HEK293 (cell line): Measurements from ENCODE around the gene MYLK4.
A peak's percentile ranks its signal among the peaks of the same experiment; 100 is the strongest.

Experiments used
- CTCF ChIA-PET: fragments of 350-600 bp; formaldehyde crosslinking; extraction: SDS; loops from one replicate; lab custom pipeline; 2021; ENCODE audit warnings: antibody characterized with exemption; lab: Yijun Ruan, JAX
- POLR2A ChIA-PET: fragments of 300-600 bp; formaldehyde crosslinking; extraction: SDS; loops from one replicate; lab custom pipeline; 2020; ENCODE audit warnings: antibody characterized with exemption, inconsistent platforms; lab: Yijun Ruan, JAX
- H3K27ac ChIP-seq: fragments of 200-500 bp; sonication (Bioruptor generic); 2 replicates; pipeline ENCODE4 v1.5.1; 2014; ENCODE audit warnings: low read depth, low read length, control low read depth, inconsistent platforms; ENCODE audit errors: extremely low read depth
- H3K36me3 ChIP-seq, 2 experiments: fragments of 200-500 bp in 1 of 2; sonication (Bioruptor generic) in 1 of 2; 1 replicate in 1 of 2; 2 replicates in 1 of 2; pipeline ENCODE4 v1.5.1; 2014 to 2017; ENCODE audit warnings: inconsistent platforms in 2 of 2, low read length in 2 of 2; ENCODE audit not compliant: control insufficient read depth in 2 of 2, insufficient read depth in 1 of 2
- H3K4me1 ChIP-seq: fragments of 200-500 bp; sonication (Bioruptor generic); 2 replicates; pipeline ENCODE4 v1.5.1; 2014; ENCODE audit warnings: mild to moderate bottlenecking, low read length, inconsistent platforms; ENCODE audit not compliant: control insufficient read depth, insufficient read depth
- H3K4me3 ChIP-seq: 2 replicates; pipeline ENCODE4 v1.5.1; 2011; ENCODE audit warnings: low read depth, mild to moderate bottlenecking, control low read depth, low read length, moderate library complexity
- H3K9me3 ChIP-seq: fragments of 200-500 bp; sonication (Bioruptor generic); 2 replicates; pipeline ENCODE4 v1.5.1; 2014; ENCODE audit warnings: low read depth, low read length, inconsistent platforms; ENCODE audit not compliant: control insufficient read depth, insufficient read depth
- EGR2 ChIP-seq: fragments of 450-650 bp; formaldehyde crosslinking; IDR thresholded peaks from 2 replicates; pipeline ENCODE4 v1.5.1; 2016; ENCODE audit warnings: low read depth, missing biosample characterization, missing genetic modification characterization
- FEZF1 ChIP-seq: fragments of 450-650 bp; formaldehyde crosslinking; IDR thresholded peaks from 2 replicates; pipeline ENCODE4 v1.5.1; 2016; ENCODE audit warnings: missing biosample characterization, missing genetic modification characterization
- HOXC10 ChIP-seq: sonication (generic); formaldehyde crosslinking; IDR thresholded peaks from 2 replicates; pipeline ENCODE4 v1.8.1; 2023; ENCODE audit warnings: mild to moderate bottlenecking, missing genetic modification reagents
- MYNN ChIP-seq: fragments of 450-650 bp; formaldehyde crosslinking; IDR thresholded peaks from 2 replicates; pipeline ENCODE4 v1.5.1; 2016; ENCODE audit warnings: missing biosample characterization, missing genetic modification characterization, borderline replicate concordance
- SCRT2 ChIP-seq: fragments of 450-650 bp; formaldehyde crosslinking; IDR thresholded peaks from 2 replicates; pipeline ENCODE4 v1.5.1; 2016; ENCODE audit warnings: missing biosample characterization, missing genetic modification characterization
- WT1 ChIP-seq: fragments of 450-650 bp; formaldehyde crosslinking; IDR thresholded peaks from 2 replicates; pipeline ENCODE4 v1.5.1; 2016; ENCODE audit warnings: missing biosample characterization, missing genetic modification characterization
- ZFHX2 ChIP-seq: fragments of 450-650 bp; formaldehyde crosslinking; conservative IDR thresholded peaks from 2 replicates; pipeline ENCODE4 v1.5.1; 2016; ENCODE audit warnings: missing biosample characterization, missing genetic modification characterization
- ZNF292 ChIP-seq: fragments of 450-650 bp; formaldehyde crosslinking; IDR thresholded peaks from 2 replicates; pipeline ENCODE4 v1.5.1; 2016; ENCODE audit warnings: low read depth, missing biosample characterization, missing genetic modification characterization, borderline replicate concordance
- ZNF341 ChIP-seq: fragments of 450-650 bp; formaldehyde crosslinking; IDR thresholded peaks from 2 replicates; pipeline ENCODE4; 2016; ENCODE audit warnings: low read depth, missing biosample characterization, missing genetic modification characterization
- ZNF521 ChIP-seq: fragments of 450-650 bp; formaldehyde crosslinking; IDR thresholded peaks from 2 replicates; pipeline ENCODE4 v1.5.1; 2017; ENCODE audit warnings: missing biosample characterization, mild to moderate bottlenecking, missing genetic modification characterization
- ZNF558 ChIP-seq: fragments of 450-650 bp; formaldehyde crosslinking; IDR thresholded peaks from 2 replicates; pipeline ENCODE4 v1.5.1; 2016; ENCODE audit warnings: missing biosample characterization, missing genetic modification characterization
- ZNF777 ChIP-seq: fragments of 450-650 bp; formaldehyde crosslinking; IDR thresholded peaks from 2 replicates; pipeline ENCODE4 v1.5.1; 2017; ENCODE audit warnings: missing biosample characterization, missing genetic modification characterization, borderline replicate concordance
- TF ChIP-seq, protein P1 (sequence below): fragments of 450-650 bp; formaldehyde crosslinking; IDR thresholded peaks from 2 replicates; pipeline ENCODE4 v1.5.1; 2016; ENCODE audit warnings: missing biosample characterization, missing genetic modification characterization
- TF ChIP-seq, protein P2 (sequence below): fragments of 450-650 bp; IDR thresholded peaks from 2 replicates; pipeline ENCODE4 v1.5.1; 2018; ENCODE audit warnings: missing biosample characterization, missing genetic modification characterization
- TF ChIP-seq, protein P3 (sequence below): fragments of 450-650 bp; formaldehyde crosslinking; IDR thresholded peaks from 2 replicates; pipeline ENCODE4 v1.5.1; 2017; ENCODE audit warnings: missing biosample characterization, missing genetic modification characterization
- TF ChIP-seq, protein P4 (sequence below): fragments of 450-650 bp; formaldehyde crosslinking; conservative IDR thresholded peaks from 2 replicates; pipeline ENCODE4 v1.5.1; 2016; ENCODE audit warnings: low read depth, missing biosample characterization, missing genetic modification characterization
- TF ChIP-seq, protein P5 (sequence below): fragments of 450-650 bp; formaldehyde crosslinking; optimal IDR thresholded peaks from 2 replicates; pipeline ENCODE3; 2016; ENCODE audit warnings: missing biosample characterization, mild to moderate bottlenecking, missing genetic modification characterization
- TF ChIP-seq, protein P6 (sequence below): fragments of 450-650 bp; formaldehyde crosslinking; IDR thresholded peaks from 2 replicates; pipeline ENCODE4 v1.5.1; 2017; ENCODE audit warnings: missing biosample characterization, missing genetic modification characterization

MYLK4 gene

DNA sequence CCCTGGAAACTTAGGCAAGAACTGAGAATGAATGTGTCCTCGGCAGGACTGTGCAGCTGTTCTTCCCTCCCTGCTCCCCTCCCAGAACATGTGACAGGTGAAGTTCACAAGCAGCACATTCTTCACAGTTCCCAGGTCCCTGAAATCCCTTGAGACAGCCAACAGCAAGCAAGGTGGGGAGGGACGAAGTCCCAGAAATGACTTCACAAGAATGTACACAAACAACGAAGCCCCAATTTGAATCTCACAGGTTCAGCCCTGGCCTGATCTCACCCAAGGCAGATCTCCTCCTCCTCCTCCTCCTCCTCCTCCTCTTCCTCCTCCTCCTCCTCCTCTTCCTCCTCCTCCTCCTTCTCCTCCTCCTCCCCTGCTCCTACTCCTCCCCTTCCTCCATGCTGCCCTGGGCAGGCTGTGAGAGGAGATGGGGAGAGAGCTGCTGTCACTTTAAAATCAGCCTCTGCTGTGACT, 46.9 kb upstream of the MYLK4 start:
- Histone ChIP-seq H3K36me3 (no peaks in the 10 kb centered on the region), H3K27ac (no peak overlapping the region), H3K4me1 (no peaks in the 10 kb centered on the region), H3K4me3 (no peak overlapping the region), H3K9me3 (no peaks in the 10 kb centered on the region)
- TF ChIP-seq HOXC10 = no peak
- peak; percentile 43 for TF ChIP-seq ZFHX2 (tag by site-specific recombination)
- TF ChIP-seq, protein P1, sequence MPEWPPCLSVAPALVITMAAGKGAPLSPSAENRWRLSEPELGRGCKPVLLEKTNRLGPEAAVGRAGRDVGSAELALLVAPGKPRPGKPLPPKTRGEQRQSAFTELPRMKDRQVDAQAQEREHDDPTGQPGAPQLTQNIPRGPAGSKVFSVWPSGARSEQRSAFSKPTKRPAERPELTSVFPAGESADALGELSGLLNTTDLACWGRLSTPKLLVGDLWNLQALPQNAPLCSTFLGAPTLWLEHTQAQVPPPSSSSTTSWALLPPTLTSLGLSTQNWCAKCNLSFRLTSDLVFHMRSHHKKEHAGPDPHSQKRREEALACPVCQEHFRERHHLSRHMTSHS (tag by site-specific recombination) = no peak
- TF ChIP-seq, protein P2, sequence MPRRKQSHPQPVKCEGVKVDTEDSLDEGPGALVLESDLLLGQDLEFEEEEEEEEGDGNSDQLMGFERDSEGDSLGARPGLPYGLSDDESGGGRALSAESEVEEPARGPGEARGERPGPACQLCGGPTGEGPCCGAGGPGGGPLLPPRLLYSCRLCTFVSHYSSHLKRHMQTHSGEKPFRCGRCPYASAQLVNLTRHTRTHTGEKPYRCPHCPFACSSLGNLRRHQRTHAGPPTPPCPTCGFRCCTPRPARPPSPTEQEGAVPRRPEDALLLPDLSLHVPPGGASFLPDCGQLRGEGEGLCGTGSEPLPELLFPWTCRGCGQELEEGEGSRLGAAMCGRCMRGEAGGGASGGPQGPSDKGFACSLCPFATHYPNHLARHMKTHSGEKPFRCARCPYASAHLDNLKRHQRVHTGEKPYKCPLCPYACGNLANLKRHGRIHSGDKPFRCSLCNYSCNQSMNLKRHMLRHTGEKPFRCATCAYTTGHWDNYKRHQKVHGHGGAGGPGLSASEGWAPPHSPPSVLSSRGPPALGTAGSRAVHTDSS = peak; percentile 90
- no peak for TF ChIP-seq FEZF1
- peak; percentile 65 for TF ChIP-seq ZNF341 (tag by site-specific recombination)
- TF ChIP-seq SCRT2 (tag by site-specific recombination) = peak; percentile 60
- peak; percentile 62 for TF ChIP-seq WT1 (tag by site-specific recombination)
- TF ChIP-seq, protein P3, sequence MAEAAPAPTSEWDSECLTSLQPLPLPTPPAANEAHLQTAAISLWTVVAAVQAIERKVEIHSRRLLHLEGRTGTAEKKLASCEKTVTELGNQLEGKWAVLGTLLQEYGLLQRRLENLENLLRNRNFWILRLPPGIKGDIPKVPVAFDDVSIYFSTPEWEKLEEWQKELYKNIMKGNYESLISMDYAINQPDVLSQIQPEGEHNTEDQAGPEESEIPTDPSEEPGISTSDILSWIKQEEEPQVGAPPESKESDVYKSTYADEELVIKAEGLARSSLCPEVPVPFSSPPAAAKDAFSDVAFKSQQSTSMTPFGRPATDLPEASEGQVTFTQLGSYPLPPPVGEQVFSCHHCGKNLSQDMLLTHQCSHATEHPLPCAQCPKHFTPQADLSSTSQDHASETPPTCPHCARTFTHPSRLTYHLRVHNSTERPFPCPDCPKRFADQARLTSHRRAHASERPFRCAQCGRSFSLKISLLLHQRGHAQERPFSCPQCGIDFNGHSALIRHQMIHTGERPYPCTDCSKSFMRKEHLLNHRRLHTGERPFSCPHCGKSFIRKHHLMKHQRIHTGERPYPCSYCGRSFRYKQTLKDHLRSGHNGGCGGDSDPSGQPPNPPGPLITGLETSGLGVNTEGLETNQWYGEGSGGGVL (tag by site-specific recombination) = peak; percentile 79
- TF ChIP-seq ZNF777 (tag by site-specific recombination) = no peak
- TF ChIP-seq, protein P4, sequence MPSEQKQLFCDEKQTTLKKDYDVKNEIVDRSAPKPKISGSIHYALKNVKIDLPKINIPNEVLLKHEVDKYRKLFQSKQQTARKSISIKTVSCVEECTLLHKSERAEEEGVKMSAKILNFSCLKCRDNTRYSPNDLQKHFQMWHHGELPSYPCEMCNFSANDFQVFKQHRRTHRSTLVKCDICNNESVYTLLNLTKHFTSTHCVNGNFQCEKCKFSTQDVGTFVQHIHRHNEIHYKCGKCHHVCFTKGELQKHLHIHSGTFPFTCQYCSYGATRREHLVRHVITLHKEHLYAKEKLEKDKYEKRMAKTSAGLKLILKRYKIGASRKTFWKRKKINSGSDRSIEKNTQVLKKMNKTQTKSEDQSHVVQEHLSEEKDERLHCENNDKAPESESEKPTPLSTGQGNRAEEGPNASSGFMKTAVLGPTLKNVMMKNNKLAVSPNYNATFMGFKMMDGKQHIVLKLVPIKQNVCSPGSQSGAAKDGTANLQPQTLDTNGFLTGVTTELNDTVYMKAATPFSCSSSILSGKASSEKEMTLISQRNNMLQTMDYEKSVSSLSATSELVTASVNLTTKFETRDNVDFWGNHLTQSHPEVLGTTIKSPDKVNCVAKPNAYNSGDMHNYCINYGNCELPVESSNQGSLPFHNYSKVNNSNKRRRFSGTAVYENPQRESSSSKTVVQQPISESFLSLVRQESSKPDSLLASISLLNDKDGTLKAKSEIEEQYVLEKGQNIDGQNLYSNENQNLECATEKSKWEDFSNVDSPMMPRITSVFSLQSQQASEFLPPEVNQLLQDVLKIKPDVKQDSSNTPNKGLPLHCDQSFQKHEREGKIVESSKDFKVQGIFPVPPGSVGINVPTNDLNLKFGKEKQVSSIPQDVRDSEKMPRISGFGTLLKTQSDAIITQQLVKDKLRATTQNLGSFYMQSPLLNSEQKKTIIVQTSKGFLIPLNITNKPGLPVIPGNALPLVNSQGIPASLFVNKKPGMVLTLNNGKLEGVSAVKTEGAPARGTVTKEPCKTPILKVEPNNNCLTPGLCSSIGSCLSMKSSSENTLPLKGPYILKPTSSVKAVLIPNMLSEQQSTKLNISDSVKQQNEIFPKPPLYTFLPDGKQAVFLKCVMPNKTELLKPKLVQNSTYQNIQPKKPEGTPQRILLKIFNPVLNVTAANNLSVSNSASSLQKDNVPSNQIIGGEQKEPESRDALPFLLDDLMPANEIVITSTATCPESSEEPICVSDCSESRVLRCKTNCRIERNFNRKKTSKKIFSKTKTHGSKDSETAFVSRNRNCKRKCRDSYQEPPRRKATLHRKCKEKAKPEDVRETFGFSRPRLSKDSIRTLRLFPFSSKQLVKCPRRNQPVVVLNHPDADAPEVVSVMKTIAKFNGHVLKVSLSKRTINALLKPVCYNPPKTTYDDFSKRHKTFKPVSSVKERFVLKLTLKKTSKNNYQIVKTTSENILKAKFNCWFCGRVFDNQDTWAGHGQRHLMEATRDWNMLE = no peak
- TF ChIP-seq, protein P5, sequence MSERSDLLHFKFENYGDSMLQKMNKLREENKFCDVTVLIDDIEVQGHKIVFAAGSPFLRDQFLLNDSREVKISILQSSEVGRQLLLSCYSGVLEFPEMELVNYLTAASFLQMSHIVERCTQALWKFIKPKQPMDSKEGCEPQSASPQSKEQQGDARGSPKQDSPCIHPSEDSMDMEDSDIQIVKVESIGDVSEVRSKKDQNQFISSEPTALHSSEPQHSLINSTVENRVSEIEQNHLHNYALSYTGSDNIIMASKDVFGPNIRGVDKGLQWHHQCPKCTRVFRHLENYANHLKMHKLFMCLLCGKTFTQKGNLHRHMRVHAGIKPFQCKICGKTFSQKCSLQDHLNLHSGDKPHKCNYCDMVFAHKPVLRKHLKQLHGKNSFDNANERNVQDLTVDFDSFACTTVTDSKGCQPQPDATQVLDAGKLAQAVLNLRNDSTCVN (tag by site-specific recombination) = no peak
- TF ChIP-seq ZNF521 (tag by site-specific recombination) = no peak
- TF ChIP-seq EGR2 = peak; percentile 80
- TF ChIP-seq ZNF292 (tag by site-specific recombination) = no peak
- no peak for TF ChIP-seq ZNF558 (tag by site-specific recombination)
- no peak for TF ChIP-seq MYNN
- TF ChIP-seq, protein P6, sequence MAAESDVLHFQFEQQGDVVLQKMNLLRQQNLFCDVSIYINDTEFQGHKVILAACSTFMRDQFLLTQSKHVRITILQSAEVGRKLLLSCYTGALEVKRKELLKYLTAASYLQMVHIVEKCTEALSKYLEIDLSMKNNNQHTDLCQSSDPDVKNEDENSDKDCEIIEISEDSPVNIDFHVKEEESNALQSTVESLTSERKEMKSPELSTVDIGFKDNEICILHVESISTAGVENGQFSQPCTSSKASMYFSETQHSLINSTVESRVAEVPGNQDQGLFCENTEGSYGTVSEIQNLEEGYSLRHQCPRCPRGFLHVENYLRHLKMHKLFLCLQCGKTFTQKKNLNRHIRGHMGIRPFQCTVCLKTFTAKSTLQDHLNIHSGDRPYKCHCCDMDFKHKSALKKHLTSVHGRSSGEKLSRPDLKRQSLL (tag by site-specific recombination) = no peak
- ChIA-PET CTCF (interaction anchor here (0.7 to 1.2 kb wide), 3 partner anchors 20 to 193 kb away, joined by 3 to 4 read pairs (median 3); no protein-coding TSS in a partner anchor), POLR2A (no interaction called here)
